ENCODE results near the gene LAMB2. TPM values are rescaled to one million over a fixed set of nuclear protein-coding genes. Genes with fewer than 3 reads are reported as not detected.

Gene LAMB2
- total and polyA plus RNA-seq, 9 donors = 408 to 681 (median 491) TPM

GRCh38 chr3:49131040-49131439 is 1.8 kb downstream of the LAMB2 start:
- no peak overlapping the region for H3K4me3 ChIP-seq
- intact Hi-C loops (cut with DNase I) = no loop called here
- 68 to 76% (median 75%) methylated on average over 12 of the region's 12 CpGs for WGBS, 3 donors

GRCh38 chr3:49124991-49125670 is 7.7 kb downstream of the LAMB2 start:
- Histone ChIP-seq H3K27me3 (no peaks in the 10 kb centered on the region), H3K36me3 (no peaks in the 10 kb centered on the region), H3K4me3 (no peak overlapping the region), H3K9me3 (no peaks in the 10 kb centered on the region), H3K27ac (no peak overlapping the region), H3K4me1 (ENCODE audit: insufficient read depth) (no peaks in the 10 kb centered on the region)
- no peak for DNase-seq
- intact Hi-C loops (cut with DNase I) = loop anchor here in 1 of 4 donors (5.0 kb wide), 1 partner anchor 37 kb away; no protein-coding TSS in a partner anchor
- WGBS, 3 donors = 67 to 74% (median 68%) methylated on average over 13 to 14 of the region's 14 CpGs
- TF ChIP-seq EP300 (IDR thresholded peaks at IDR 0.05) (no peak), POLR2A (IDR thresholded peaks at IDR 0.05) (no peak), CTCF (IDR thresholded peaks at IDR 0.05) (no peak)

More at GRCh38 chr3:49131040-49131439, 1.8 kb downstream of the LAMB2 start:
- TF ChIP-seq POLR2A (IDR thresholded peaks at IDR 0.05) (no peak), EP300 (IDR thresholded peaks at IDR 0.05) (no peak), CTCF (IDR thresholded peaks at IDR 0.05) (no peak)
- Histone ChIP-seq H3K36me3 (no peaks in the 10 kb centered on the region), H3K27me3 (no peaks in the 10 kb centered on the region), H3K9me3 (no peaks in the 10 kb centered on the region), H3K27ac (no peak overlapping the region), H3K4me1 (ENCODE audit: insufficient read depth) (peaks cover 4% of the 10 kb centered on the region)
- no peak for DNase-seq

DNA sequence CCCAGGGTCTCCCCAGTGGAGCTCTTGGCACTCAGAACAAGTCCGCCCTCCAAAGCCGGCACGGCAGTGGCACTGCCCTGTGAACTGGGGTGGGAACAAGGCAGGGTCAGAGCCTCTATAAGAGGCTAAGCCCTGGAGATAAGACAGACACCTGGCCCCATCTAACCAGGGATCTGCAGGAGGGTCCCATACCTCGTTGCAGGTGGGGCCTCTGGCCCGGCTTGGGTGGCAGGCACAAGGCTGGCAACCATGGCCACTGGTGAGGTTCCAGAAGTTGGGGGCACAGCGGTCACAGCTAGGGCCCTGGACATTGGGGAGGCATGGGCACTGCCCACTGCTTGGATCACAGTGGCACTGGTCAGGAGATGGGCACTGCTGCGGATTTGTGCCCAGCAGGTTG is 8.6 kb downstream of the LAMB2 start:
- Histone ChIP-seq H3K36me3 (no peaks in the 10 kb centered on the region), H3K4me3 (no peak overlapping the region), H3K4me1 (ENCODE audit: insufficient read depth) (peaks cover 6% of the 10 kb centered on the region), H3K27ac (no peak overlapping the region), H3K27me3 (no peaks in the 10 kb centered on the region), H3K9me3 (no peaks in the 10 kb centered on the region)
- no peak for DNase-seq
- intact Hi-C loops (cut with DNase I) = no loop called here
- no peak for TF ChIP-seq POLR2A (IDR thresholded peaks at IDR 0.05)
- TF ChIP-seq CTCF (IDR thresholded peaks at IDR 0.05) = no peak
- TF ChIP-seq EP300 (IDR thresholded peaks at IDR 0.05) = no peak
- 80 to 88% (median 82%) methylated on average over 5 to 7 of the region's 7 CpGs for WGBS, 3 donors

DNA sequence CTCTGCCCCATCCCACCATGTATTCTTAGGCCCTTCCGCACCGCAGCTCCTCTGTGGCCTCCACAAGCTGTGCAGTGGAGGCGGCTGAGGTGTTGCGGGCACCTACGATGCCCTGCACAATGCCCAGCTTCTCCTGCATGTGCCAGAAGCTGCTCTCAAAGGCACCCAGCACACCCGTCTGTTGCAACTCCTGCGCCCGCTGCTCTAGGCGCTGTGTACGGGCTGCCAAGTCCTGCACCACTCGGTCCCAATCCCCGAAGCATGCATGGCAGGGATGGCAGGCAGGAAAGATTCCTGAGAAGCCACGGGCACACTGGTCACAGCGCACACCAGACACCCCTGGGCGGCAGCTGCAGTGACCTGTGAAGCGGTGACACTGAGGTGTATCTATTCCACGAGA is 9.2 kb downstream of the LAMB2 start:
- no peak overlapping the region for H3K27ac ChIP-seq
- no peaks in the 10 kb centered on the region for H3K27me3 ChIP-seq
- WGBS, 3 donors = 91 to 92% (median 92%) methylated on average over 17 of the region's 17 CpGs
- intact Hi-C loops (cut with DNase I) = no loop called here
- peaks cover 7% of the 10 kb centered on the region for H3K4me1 ChIP-seq (ENCODE audit: insufficient read depth)
- no peak overlapping the region for H3K4me3 ChIP-seq
- no peaks in the 10 kb centered on the region for H3K36me3 ChIP-seq
- no peaks in the 10 kb centered on the region for H3K9me3 ChIP-seq
- TF ChIP-seq POLR2A (IDR thresholded peaks at IDR 0.05) = no peak
- DNase-seq = no peak

- H3K36me3 ChIP-seq = no peaks in the 10 kb centered on the region
- no peaks in the 10 kb centered on the region for H3K9me3 ChIP-seq
Measured at GRCh38 chr3:49122886-49123545, 9.8 kb downstream of the LAMB2 start.

More at GRCh38 chr3:49122886-49123545, 9.8 kb downstream of the LAMB2 start:
- 88 to 93% (median 92%) methylated on average over 17 of the region's 17 CpGs for WGBS, 3 donors
- peaks cover 7% of the 10 kb centered on the region for H3K4me1 ChIP-seq (ENCODE audit: insufficient read depth)
- H3K27me3 ChIP-seq = no peaks in the 10 kb centered on the region
- intact Hi-C loops (cut with DNase I) = no loop called here
- no peak overlapping the region for H3K27ac ChIP-seq
- no peak for TF ChIP-seq EP300 (IDR thresholded peaks at IDR 0.05)
- TF ChIP-seq CTCF (IDR thresholded peaks at IDR 0.05) = no peak
- no peak for TF ChIP-seq POLR2A (IDR thresholded peaks at IDR 0.05)
- no peak overlapping the region for H3K4me3 ChIP-seq
- DNase-seq = peak in 1 of 5 donors; percentile 7
